ENCODE results near the gene CPN2. TPM values are rescaled to one million over a fixed set of nuclear protein-coding genes. Genes with fewer than 3 reads are reported as not detected.

CPN2 gene
- total RNA-seq, 1 donor from 2014 or later = not detected

GRCh38 chr3:194348354-194348753, 2.8 kb downstream of the CPN2 start:
- DNase-seq (ENCODE audit: low read depth) = no peak
- H3K4me3 ChIP-seq (ENCODE audit: low read depth, low read length) = no peak overlapping the region
- TF ChIP-seq, protein P1, sequence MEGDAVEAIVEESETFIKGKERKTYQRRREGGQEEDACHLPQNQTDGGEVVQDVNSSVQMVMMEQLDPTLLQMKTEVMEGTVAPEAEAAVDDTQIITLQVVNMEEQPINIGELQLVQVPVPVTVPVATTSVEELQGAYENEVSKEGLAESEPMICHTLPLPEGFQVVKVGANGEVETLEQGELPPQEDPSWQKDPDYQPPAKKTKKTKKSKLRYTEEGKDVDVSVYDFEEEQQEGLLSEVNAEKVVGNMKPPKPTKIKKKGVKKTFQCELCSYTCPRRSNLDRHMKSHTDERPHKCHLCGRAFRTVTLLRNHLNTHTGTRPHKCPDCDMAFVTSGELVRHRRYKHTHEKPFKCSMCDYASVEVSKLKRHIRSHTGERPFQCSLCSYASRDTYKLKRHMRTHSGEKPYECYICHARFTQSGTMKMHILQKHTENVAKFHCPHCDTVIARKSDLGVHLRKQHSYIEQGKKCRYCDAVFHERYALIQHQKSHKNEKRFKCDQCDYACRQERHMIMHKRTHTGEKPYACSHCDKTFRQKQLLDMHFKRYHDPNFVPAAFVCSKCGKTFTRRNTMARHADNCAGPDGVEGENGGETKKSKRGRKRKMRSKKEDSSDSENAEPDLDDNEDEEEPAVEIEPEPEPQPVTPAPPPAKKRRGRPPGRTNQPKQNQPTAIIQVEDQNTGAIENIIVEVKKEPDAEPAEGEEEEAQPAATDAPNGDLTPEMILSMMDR (conservative IDR thresholded peaks at IDR 0.05; ENCODE audit: low read depth, low read length) = no peak

- DNase-seq (ENCODE audit: low read depth) = no peak
- no peak overlapping the region for H3K4me3 ChIP-seq (ENCODE audit: low read depth, low read length)
- TF ChIP-seq, protein P1 (conservative IDR thresholded peaks at IDR 0.05; ENCODE audit: low read depth, low read length) = no peak
Measured at GRCh38 chr3:194346621-194347020, 4.5 kb downstream of the CPN2 start.

- H3K4me3 ChIP-seq (ENCODE audit: low read depth, low read length) = no peak overlapping the region
- no peak for DNase-seq (ENCODE audit: low read depth)
- TF ChIP-seq, protein P1 (conservative IDR thresholded peaks at IDR 0.05; ENCODE audit: low read depth, low read length) = no peak
Measured at GRCh38 chr3:194346035-194346434, 5.1 kb downstream of the CPN2 start.

DNA sequence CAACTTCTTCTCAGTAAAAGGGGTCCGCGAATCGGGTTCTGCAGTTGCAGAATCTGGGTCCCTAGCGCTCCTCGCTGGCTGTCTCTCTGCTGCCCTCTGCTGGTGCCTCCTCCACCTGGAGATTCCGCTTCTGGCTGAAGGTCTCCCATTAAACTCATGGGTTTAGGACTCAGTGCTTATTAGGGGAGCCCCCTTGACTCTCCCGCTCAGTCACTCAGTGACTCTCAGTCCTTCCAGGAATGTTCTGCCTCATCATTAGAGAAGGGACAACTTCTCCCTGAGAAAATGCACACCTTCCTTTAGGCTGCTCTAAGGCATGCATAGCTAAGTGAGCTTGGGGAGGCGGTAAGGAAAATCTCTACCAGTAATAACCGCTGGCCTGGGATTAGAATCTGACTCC, 7.1 kb downstream of the CPN2 start:
- DNase-seq (ENCODE audit: low read depth) = no peak
- TF ChIP-seq, protein P1 (conservative IDR thresholded peaks at IDR 0.05; ENCODE audit: low read depth, low read length) = peak; percentile 99
- H3K4me3 ChIP-seq (ENCODE audit: low read depth, low read length) = no peak overlapping the region

DNA sequence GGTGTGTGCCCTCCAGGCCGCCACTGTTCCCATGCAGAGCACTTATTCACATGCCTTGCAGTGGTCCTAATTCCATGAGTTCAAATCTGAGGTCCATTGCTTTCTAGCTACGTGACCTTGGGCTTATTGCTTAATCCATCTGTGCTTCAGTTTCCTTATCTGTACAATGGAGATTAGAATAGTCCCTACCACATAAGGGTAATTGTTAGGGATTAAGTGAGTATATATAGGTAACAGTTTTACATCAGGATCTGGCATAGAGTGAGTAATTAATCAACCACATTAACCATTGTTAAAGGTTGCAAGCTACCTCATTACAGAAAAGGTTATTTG, 7.6 kb downstream of the CPN2 start:
- no peak for DNase-seq (ENCODE audit: low read depth)
- TF ChIP-seq, protein P1 (conservative IDR thresholded peaks at IDR 0.05; ENCODE audit: low read depth, low read length) = no peak

DNA sequence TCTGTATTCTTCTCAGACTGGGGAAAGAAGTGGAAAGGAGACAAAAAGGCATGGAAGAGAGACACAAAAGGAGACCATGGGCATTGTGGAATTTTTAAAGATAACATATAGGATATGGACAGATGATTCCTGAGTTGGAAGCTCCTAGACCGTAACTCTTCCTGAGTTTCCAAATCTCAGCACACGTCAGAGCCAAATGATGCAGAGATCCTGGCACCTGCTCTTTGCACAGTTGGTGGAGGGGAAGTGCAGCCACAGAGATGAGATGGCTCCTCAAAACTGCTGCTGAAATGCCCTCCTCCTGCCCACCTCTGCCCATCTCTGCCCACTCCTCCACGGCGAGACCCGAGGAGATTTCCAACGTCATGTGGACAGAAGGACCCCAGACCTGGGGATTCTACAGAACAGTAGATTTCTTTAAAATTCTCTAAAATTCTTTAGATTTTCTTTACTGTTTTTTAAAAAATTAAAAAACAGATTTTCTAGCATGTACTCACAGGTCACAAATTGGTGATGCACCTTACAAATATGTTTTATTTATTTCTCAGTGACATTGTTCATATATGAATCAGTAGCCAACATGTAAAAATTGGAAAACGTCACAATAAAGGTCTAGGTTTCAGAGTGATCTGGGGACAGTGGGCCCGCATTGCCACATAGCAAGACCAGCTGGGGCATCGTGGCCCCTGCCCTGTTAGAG, 8.1 kb downstream of the CPN2 start:
- DNase-seq (ENCODE audit: low read depth) = no peak

More for the DNA sequence above, 7.6 kb downstream of the CPN2 start:
- no peak overlapping the region for H3K4me3 ChIP-seq (ENCODE audit: low read depth, low read length)

More for the DNA sequence above, 8.1 kb downstream of the CPN2 start:
- TF ChIP-seq, protein P1 (conservative IDR thresholded peaks at IDR 0.05; ENCODE audit: low read depth, low read length) = no peak
- no peak overlapping the region for H3K4me3 ChIP-seq (ENCODE audit: low read depth, low read length)

All from epithelial cell of proximal tubule (primary cell).